H1 (cell line): Measurements from ENCODE around the gene FBN2. TPM values are rescaled to one million over a fixed set of nuclear protein-coding genes. Genes with fewer than 3 reads are reported as not detected.

Experiments
- CHD1 ChIP-seq: IDR thresholded peaks from 2 replicates; pipeline ENCODE4 v1.6.1; 2012; ENCODE audit warnings: low read depth, low read length, improper control_type of control experiment
- CTBP2 ChIP-seq: IDR thresholded peaks from 2 replicates; pipeline ENCODE4 v1.7.0; 2011; ENCODE audit warnings: borderline replicate concordance, mild to moderate bottlenecking, moderate library complexity, mixed read lengths, low read length; ENCODE audit not compliant: insufficient read depth, insufficient read length
- EZH2 ChIP-seq: fragments of 200-600 bp; sonication (generic); IDR thresholded peaks from 2 replicates; pipeline ENCODE4 v1.7.1; 2012; ENCODE audit warnings: low read depth, mild to moderate bottlenecking, moderate library complexity, low read length, inconsistent platforms; ENCODE audit not compliant: severe bottlenecking
- HDAC2 ChIP-seq, 2 experiments: fragments of 300-600 bp in 1 of 2; sonication (generic) in 1 of 2; IDR thresholded peaks; 2 replicates each; pipeline ENCODE4 v1.6.1; 2011 to 2012; ENCODE audit warnings: low read depth in 2 of 2, low read length in 2 of 2, mild to moderate bottlenecking in 2 of 2, moderate library complexity in 2 of 2, borderline replicate concordance in 1 of 2, inconsistent platforms in 1 of 2
- HDAC6 ChIP-seq: IDR thresholded peaks from one replicate; pipeline ENCODE4 v1.7.1; 2012; ENCODE audit warnings: low read depth, mild to moderate bottlenecking, inconsistent platforms, low read length, moderate library complexity
- PHF8 ChIP-seq: fragments of 200-600 bp; sonication (generic); conservative IDR thresholded peaks from 2 replicates; pipeline ENCODE4 v1.7.1; 2012; ENCODE audit warnings: low read depth, mild to moderate bottlenecking, inconsistent platforms, low read length, moderate library complexity
- RFX5 ChIP-seq: IDR thresholded peaks from 2 replicates; pipeline ENCODE4 v1.6.1; 2011; ENCODE audit warnings: low read depth, low read length, improper control_type of control experiment, borderline replicate concordance
- SIRT6 ChIP-seq: IDR thresholded peaks from one replicate; pipeline ENCODE4 v1.7.1; 2012; ENCODE audit warnings: low read length, inconsistent platforms
- SP4 ChIP-seq: IDR thresholded peaks from 2 replicates; pipeline ENCODE4 v1.6.1; 2012; ENCODE audit warnings: low read length, inconsistent platforms
- SUZ12 ChIP-seq: fragments of 200-600 bp; sonication (generic); IDR thresholded peaks from 2 replicates; pipeline ENCODE4 v1.6.1; 2012; ENCODE audit warnings: mild to moderate bottlenecking, inconsistent platforms, low read length, moderate library complexity, mixed read lengths
- TBP ChIP-seq: IDR thresholded peaks from 2 replicates; pipeline ENCODE4 v1.6.1; 2011; ENCODE audit warnings: low read depth, low read length, improper control_type of control experiment
- polyA plus RNA-seq, 7 experiments: library from polyadenylated mRNA; depleted of rRNA in 3 of 7; stranded (reverse) in 5 of 7; unstranded in 2 of 7; fragments of >200 nt in 5 of 7; fragments of 200-250 nt in 2 of 7; gene quantifications; 1 replicate in 5 of 7; 2 replicates in 1 of 7; 4 replicates in 1 of 7; pipeline versions ENCODE4 v1.2.1 to v1.2.3, GENCODE V29; 2011 to 2013; ENCODE audit warnings: missing spikeins in 2 of 7, mixed read lengths in 2 of 7
- total RNA-seq: library from RNA; stranded (reverse); fragmentation: NEBNext Ultra II Directional; extraction: Animal tissue kit (Norgen Biotek cat#: 25700); gene quantifications from 2 replicates; pipeline ENCODE4 v1.2.1, GENCODE V29; 2021
- TF ChIP-seq, protein P1 (sequence below): IDR thresholded peaks from 2 replicates; pipeline ENCODE4 v1.6.1; 2012; ENCODE audit warnings: inconsistent platforms
- TF ChIP-seq, protein P2 (sequence below), 3 experiments: IDR thresholded peaks; 1 replicate in 2 of 3; 2 replicates in 1 of 3; pipeline versions ENCODE4 v1.5.1 to v1.6.1; 2011; ENCODE audit warnings: low read length in 3 of 3, mild to moderate bottlenecking in 3 of 3, inconsistent platforms in 2 of 3, low read depth in 1 of 3, moderate library complexity in 1 of 3; ENCODE audit not compliant: insufficient read depth in 1 of 3; ENCODE audit errors: control extremely low read depth in 1 of 3

FBN2 gene
- total and polyA plus RNA-seq, 2 of the 8 experiments (the other 6 are each of a cell fraction or from before 2014, with no cell fraction given), result 14.1 to 16.3 TPM

DNA sequence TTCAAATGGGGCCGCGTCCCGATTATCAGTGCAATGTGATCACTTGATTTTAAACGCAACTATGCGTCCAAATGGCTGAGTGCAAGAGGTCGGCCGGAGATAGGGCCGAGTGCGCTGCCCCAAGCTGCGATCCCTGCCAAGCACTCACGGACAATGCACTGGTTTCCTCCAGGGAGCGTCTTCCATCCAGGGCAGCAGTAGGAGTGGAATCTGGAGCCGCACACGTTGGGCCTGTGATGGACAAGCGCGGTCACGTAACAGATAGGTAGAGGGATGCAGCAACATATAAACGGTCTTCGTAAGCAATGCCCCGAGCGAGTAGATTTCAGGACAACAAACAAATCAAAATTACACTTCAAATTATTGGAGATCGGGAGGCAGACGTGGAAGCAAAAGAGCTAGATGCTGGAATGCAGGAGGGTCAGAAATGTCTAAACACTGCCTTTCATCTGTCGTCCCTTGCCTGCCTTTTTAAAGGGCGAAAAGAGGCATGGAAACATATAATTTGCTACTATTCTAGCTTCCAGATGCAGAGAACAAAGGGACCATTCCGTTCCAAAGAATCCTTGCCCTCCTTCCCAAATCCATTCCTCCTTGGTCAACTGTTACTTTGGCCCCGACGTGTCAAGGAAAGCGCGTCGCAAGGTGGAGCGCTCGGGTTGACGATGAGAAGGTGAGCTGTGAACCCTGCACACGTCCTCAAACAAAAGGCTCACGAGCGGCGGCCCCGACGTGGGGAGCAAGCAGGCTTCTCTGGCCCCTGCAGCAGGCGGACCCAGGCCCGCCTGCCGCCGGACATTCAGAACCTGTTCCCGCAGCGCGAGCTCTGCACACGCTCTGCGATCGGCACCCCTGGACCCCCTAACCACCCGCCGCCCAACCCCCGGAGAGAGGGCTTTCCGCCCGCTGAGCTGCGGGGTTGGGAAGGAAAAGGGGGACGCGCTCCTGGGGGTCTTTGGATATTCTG is 1.5 kb downstream of the FBN2 start (continued):
- TF ChIP-seq SUZ12 (peak; percentile 74), HDAC6 (no peak), SP4 (no peak), PHF8 (0 out of 2 replicates have a peak, but pooled peaks have one; percentile 23), CHD1 (no peak), TBP (0 out of 2 replicates have a peak, but pooled peaks have one; percentile 2), SIRT6 (no peak), RFX5 (no peak), EZH2 (no peak), CTBP2 (no peak), HDAC2 (IDR thresholded peaks at IDR 0.05; ENCODE audit: borderline replicate concordance in 1 of 2, low read depth in 2 of 2, low read length in 2 of 2) (no peak)
- TF ChIP-seq, protein P1, sequence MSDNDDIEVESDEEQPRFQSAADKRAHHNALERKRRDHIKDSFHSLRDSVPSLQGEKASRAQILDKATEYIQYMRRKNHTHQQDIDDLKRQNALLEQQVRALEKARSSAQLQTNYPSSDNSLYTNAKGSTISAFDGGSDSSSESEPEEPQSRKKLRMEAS, result peak; percentile 38
- TF ChIP-seq, protein P2, sequence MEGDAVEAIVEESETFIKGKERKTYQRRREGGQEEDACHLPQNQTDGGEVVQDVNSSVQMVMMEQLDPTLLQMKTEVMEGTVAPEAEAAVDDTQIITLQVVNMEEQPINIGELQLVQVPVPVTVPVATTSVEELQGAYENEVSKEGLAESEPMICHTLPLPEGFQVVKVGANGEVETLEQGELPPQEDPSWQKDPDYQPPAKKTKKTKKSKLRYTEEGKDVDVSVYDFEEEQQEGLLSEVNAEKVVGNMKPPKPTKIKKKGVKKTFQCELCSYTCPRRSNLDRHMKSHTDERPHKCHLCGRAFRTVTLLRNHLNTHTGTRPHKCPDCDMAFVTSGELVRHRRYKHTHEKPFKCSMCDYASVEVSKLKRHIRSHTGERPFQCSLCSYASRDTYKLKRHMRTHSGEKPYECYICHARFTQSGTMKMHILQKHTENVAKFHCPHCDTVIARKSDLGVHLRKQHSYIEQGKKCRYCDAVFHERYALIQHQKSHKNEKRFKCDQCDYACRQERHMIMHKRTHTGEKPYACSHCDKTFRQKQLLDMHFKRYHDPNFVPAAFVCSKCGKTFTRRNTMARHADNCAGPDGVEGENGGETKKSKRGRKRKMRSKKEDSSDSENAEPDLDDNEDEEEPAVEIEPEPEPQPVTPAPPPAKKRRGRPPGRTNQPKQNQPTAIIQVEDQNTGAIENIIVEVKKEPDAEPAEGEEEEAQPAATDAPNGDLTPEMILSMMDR (IDR thresholded peaks at IDR 0.05; ENCODE audit: control extremely low read depth in 1 of 3, insufficient read depth in 1 of 3, low read depth in 1 of 3, low read length in 3 of 3), result peak in 1 of 3 experiments; percentile 35; a peak in 1 of 4 replicates
